ENCODE results near the gene CPA1. TPM values are rescaled to one million over a fixed set of nuclear protein-coding genes. Genes with fewer than 3 reads are reported as not detected.
A peak's percentile ranks its signal among the peaks of the same experiment; 100 is the strongest.

Gene CPA1
- total RNA-seq, 1 experiment from 2014 or later, result not detected

- H3K56ac ChIP-seq (ENCODE audit: insufficient read length, low read depth, low read length), result no peak overlapping the region
- Mint-ChIP-seq H3K27me3 (ENCODE audit: low read depth) (peaks cover 5% of the 10 kb centered on the region; the same call in 1 of the 2 replicates), H3K9me3 (no peaks in the 10 kb centered on the region), H3K4me1 (peaks cover 43 to 51% of the 10 kb centered on the region in 2 experiments), H3K36me3 (ENCODE audit: insufficient read depth in 1 of 3, low read depth in 3 of 3) (no peaks in the 10 kb centered on the region), H3K4me3 (peak overlapping the region in 1 of 2 experiments; percentile 36; a peak in 1 of 5 replicates), H3K27ac (no peak overlapping the region)
- H3K79me1 ChIP-seq (ENCODE audit: insufficient read depth, low read depth, low read length, poor library complexity, severe bottlenecking), result no peaks in the 10 kb centered on the region
- no peak overlapping the region for H2BK5ac ChIP-seq (ENCODE audit: insufficient read length, low read length)
- H3K4me1 ChIP-seq (ENCODE audit: insufficient read depth, low read length), result peaks cover 10% of the 10 kb centered on the region; the same call in 1 of the 2 replicates
- H3K18ac ChIP-seq (ENCODE audit: insufficient read length, low read depth, low read length), result no peak overlapping the region
- no peaks in the 10 kb centered on the region for H3K9me3 ChIP-seq (ENCODE audit: control insufficient read depth, low read depth, low read length)
- H2BK120ac ChIP-seq (ENCODE audit: low read depth, low read length, poor library complexity, severe bottlenecking), result no peak overlapping the region
- no peak overlapping the region for H2AFZ ChIP-seq (ENCODE audit: low read length)
- no peak for DNase-seq
- no peak overlapping the region for H3T11ph ChIP-seq (ENCODE audit: low read length)
- no peak overlapping the region for H3K4ac ChIP-seq (ENCODE audit: low read depth, low read length)
- no peak overlapping the region for H3K23ac ChIP-seq (ENCODE audit: insufficient read length, low read depth, low read length)
- H3K9ac ChIP-seq (ENCODE audit: extremely low read depth, insufficient read length, low read length), result no peak overlapping the region
- H4K91ac ChIP-seq (ENCODE audit: insufficient read length, low read depth, low read length), result no peak overlapping the region
- no peak overlapping the region for H3K27ac ChIP-seq (ENCODE audit: insufficient read length, low read depth, low read length)
- WGBS (ENCODE audit: extremely low coverage, insufficient read length, low lambda C conversion rate), result no CpG with 5 or more reads among the region's 20 CpGs
- H2BK12ac ChIP-seq (ENCODE audit: insufficient read length, low read depth, low read length), result no peak overlapping the region
- no peaks in the 10 kb centered on the region for H4K20me1 ChIP-seq (ENCODE audit: control insufficient read depth, insufficient read depth, insufficient read length)
- no peak overlapping the region for H2BK15ac ChIP-seq (ENCODE audit: low read depth, low read length)
- H3K23me2 ChIP-seq (ENCODE audit: insufficient read length, low read depth, low read length, poor library complexity, severe bottlenecking), result no peaks in the 10 kb centered on the region
- no peaks in the 10 kb centered on the region for H3K27me3 ChIP-seq (ENCODE audit: insufficient read depth, low read length)
- no peak overlapping the region for H3K4me2 ChIP-seq (ENCODE audit: insufficient read depth, insufficient read length, low read length)
- TF ChIP-seq, protein P1, sequence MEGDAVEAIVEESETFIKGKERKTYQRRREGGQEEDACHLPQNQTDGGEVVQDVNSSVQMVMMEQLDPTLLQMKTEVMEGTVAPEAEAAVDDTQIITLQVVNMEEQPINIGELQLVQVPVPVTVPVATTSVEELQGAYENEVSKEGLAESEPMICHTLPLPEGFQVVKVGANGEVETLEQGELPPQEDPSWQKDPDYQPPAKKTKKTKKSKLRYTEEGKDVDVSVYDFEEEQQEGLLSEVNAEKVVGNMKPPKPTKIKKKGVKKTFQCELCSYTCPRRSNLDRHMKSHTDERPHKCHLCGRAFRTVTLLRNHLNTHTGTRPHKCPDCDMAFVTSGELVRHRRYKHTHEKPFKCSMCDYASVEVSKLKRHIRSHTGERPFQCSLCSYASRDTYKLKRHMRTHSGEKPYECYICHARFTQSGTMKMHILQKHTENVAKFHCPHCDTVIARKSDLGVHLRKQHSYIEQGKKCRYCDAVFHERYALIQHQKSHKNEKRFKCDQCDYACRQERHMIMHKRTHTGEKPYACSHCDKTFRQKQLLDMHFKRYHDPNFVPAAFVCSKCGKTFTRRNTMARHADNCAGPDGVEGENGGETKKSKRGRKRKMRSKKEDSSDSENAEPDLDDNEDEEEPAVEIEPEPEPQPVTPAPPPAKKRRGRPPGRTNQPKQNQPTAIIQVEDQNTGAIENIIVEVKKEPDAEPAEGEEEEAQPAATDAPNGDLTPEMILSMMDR (conservative IDR thresholded peaks at IDR 0.05), result no peak
- no peak overlapping the region for H2AK5ac ChIP-seq (ENCODE audit: insufficient read length, low read length)
- H3K79me2 ChIP-seq (ENCODE audit: insufficient read depth, low read length), result no peaks in the 10 kb centered on the region
- H3K14ac ChIP-seq (ENCODE audit: insufficient read depth, low read length), result no peak overlapping the region
- H4K5ac ChIP-seq (ENCODE audit: insufficient read length, low read depth, low read length), result no peak overlapping the region
- no peak overlapping the region for H4K8ac ChIP-seq (replicated peaks; ENCODE audit: insufficient read length, low read depth, low read length)
- H2BK20ac ChIP-seq (ENCODE audit: low read depth, low read length, poor library complexity, severe bottlenecking), result no peak overlapping the region
These were observed 27.9 kb upstream of the CPA1 start for GRCh38 chr7:130352194-130353074.
